Effector CD8-positive, alpha-beta T cell (primary cell): ENCODE results near the gene KCTD1.

ENCODE experiments used
- DNase-seq: peaks from one replicate; lab custom pipeline; 2025; lab: John Stamatoyannopoulos, UW

Gene KCTD1

GRCh38 chr18:26424428-26425147 lies 123.8 kb downstream of the KCTD1 start:
- no peak for DNase-seq

GRCh38 chr18:26422472-26423162 lies 125.7 kb downstream of the KCTD1 start:
- DNase-seq: no peak

GRCh38 chr18:26421931-26422330 lies 126.4 kb downstream of the KCTD1 start:
- DNase-seq: no peak

- no peak for DNase-seq
Observed at GRCh38 chr18:26421503-26421902, 126.8 kb downstream of the KCTD1 start.

- DNase-seq: no peak
Observed at GRCh38 chr18:26419746-26420145, 128.6 kb downstream of the KCTD1 start.

GRCh38 chr18:26418225-26418624 lies 130.1 kb downstream of the KCTD1 start:
- no peak for DNase-seq

- DNase-seq: no peak
Observed at GRCh38 chr18:26417190-26417589, 131.2 kb downstream of the KCTD1 start.

GRCh38 chr18:26416652-26417150 lies 131.7 kb downstream of the KCTD1 start:
- DNase-seq: no peak

- DNase-seq: no peak
Observed at GRCh38 chr18:26415631-26416030, 132.7 kb downstream of the KCTD1 start.

- DNase-seq: no peak
Observed at GRCh38 chr18:26414901-26415440, 133.4 kb downstream of the KCTD1 start.

GRCh38 chr18:26409091-26409490 lies 139.3 kb downstream of the KCTD1 start:
- no peak for DNase-seq

GRCh38 chr18:26407736-26408601 lies 140.4 kb downstream of the KCTD1 start:
- no peak for DNase-seq

- no peak for DNase-seq
Observed at GRCh38 chr18:26406854-26407517, 141.4 kb downstream of the KCTD1 start.

- DNase-seq: no peak
Observed at GRCh38 chr18:26406324-26406723, 142.0 kb downstream of the KCTD1 start.

GRCh38 chr18:26405190-26405801 lies 143.1 kb downstream of the KCTD1 start:
- DNase-seq: no peak
